HepG2 (cell line): ENCODE measurements around the gene DOCK1. TPM values are rescaled to one million over a fixed set of nuclear protein-coding genes. Genes with fewer than 3 reads are reported as not detected.

ENCODE experiments used
- AKNA ChIP-seq: sonication (generic); formaldehyde crosslinking; IDR thresholded peaks from 2 replicates; pipeline ENCODE4 v1.4.0; 2020; ENCODE audit warnings: missing genetic modification reagents, borderline replicate concordance
- JDP2 ChIP-seq: sonication (generic); formaldehyde crosslinking; IDR thresholded peaks from 2 replicates; pipeline ENCODE4 v1.8.1; 2022; ENCODE audit warnings: missing genetic modification reagents, borderline replicate concordance
- MZF1 ChIP-seq: sonication (generic); formaldehyde crosslinking; IDR thresholded peaks from 2 replicates; pipeline ENCODE4 v1.8.1; 2023; ENCODE audit warnings: mild to moderate bottlenecking, missing genetic modification reagents, borderline replicate concordance
- PAXIP1 ChIP-seq: sonication (generic); formaldehyde crosslinking; conservative IDR thresholded peaks from 2 replicates; pipeline ENCODE4 v1.4.0; 2020; ENCODE audit warnings: mild to moderate bottlenecking, missing genetic modification reagents, moderate library complexity
- SYNCRIP ChIP-seq: fragments of 200-400 bp; formaldehyde crosslinking; IDR thresholded peaks from 2 replicates; pipeline ENCODE4 v1.6.1; 2018; ENCODE audit warnings: mild to moderate bottlenecking, low read depth, low read length; ENCODE audit not compliant: insufficient read depth
- ZBTB33 ChIP-seq: sonication (generic); formaldehyde crosslinking; IDR thresholded peaks from 2 replicates; pipeline ENCODE4 v1.4.0; 2020; ENCODE audit warnings: missing genetic modification reagents
- ZC3H4 ChIP-seq: sonication (generic); formaldehyde crosslinking; IDR thresholded peaks from 2 replicates; pipeline ENCODE4 v1.4.0; 2020; ENCODE audit warnings: missing genetic modification reagents, borderline replicate concordance
- ZNF282 ChIP-seq: fragments of 450-650 bp; IDR thresholded peaks from 2 replicates; pipeline ENCODE4 v1.6.1; 2018; ENCODE audit not compliant: partially characterized antibody
- ZNF484 ChIP-seq: sonication (generic); formaldehyde crosslinking; IDR thresholded peaks from 2 replicates; pipeline ENCODE4 v1.5.1; 2020; ENCODE audit warnings: mild to moderate bottlenecking, low read depth, missing genetic modification reagents, borderline replicate concordance
- polyA plus RNA-seq, 8 experiments: library from polyadenylated mRNA; depleted of rRNA in 3 of 8; stranded (reverse) in 7 of 8; unstranded in 1 of 8; fragments of >200 nt; fragmentation: Illumina TruSeq in 4 of 8; extraction: Trizol in 4 of 8; gene quantifications; 2 replicates each; pipeline versions ENCODE4 v1.2.1 to v1.2.3, GENCODE V29; 2011 to 2016; ENCODE audit warnings: low read depth in 4 of 8, missing spikeins in 1 of 8, mixed read lengths in 1 of 8; ENCODE audit not compliant: insufficient read depth in 1 of 8
- total RNA-seq, 5 experiments: library from RNA; depleted of rRNA; stranded (reverse); fragments of >200 nt; fragmentation: Illumina TruSeq; extraction: Trizol; gene quantifications; 2 replicates each; pipeline ENCODE4 v1.2.3, GENCODE V29; 2016; ENCODE audit warnings: low read depth in 1 of 5

Gene DOCK1
- total and polyA plus RNA-seq, 2 of the 13 experiments (the other 11 are each of a cell fraction or from before 2014, with no cell fraction given), result 8.3 to 25.5 TPM

DNA sequence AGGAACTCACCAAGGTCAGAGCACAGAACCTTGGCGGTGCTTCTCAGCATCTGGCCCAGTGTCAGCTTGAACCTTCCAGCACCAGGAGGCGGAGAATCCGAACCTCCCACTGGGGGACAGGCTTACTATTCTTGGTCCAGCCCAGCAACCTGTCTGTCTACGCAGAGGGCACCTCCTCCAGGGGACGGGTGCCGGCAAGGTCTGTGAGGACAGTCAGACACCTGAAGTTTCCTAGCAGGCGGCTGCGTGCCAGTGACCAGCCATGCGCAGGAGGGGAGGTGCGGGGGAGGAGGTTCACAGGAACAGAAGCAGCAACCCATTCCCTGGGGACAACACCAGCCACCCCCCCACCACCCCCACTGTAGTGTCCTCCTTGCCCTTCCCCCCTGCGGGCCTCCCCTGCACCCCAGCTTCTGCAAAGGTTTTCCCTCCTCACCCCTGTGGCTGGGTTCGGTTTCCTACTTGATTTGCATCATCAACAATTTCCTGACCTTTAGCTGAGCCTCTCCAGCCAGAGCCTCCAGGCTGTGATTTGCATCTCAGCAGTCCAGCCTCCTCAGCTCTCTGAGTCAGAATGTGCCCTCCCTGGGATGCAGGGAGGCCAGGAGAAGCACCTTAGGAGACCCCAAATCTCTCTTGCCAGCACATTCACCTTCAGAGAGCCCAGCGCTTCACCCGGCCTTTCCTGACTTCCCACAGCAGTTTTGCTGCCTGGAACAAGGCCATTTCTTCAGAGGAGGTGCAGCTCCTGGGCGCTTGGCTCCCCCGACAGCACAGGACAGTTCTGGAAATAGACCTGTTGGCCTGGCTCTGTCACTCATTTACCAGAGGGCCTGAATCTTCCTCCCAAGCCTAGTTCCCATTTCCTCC, 536.4 kb downstream of the DOCK1 start (continued):
- TF ChIP-seq AKNA (CRISPR knock-in tag) (no peak), PAXIP1 (CRISPR knock-in tag) (no peak), ZNF282 (no peak), JDP2 (CRISPR knock-in tag) (no peak), ZNF484 (no peak), MZF1 (CRISPR knock-in tag) (no peak), ZC3H4 (no peak), SYNCRIP (no peak), ZBTB33 (no peak)
